HG02885 (cell line): Measurements from ENCODE around the gene GPS1.

Source experiments
- ATAC-seq: cut with Tn5 transposase; IDR thresholded peaks from one replicate; pipeline ENCODE4 v1.9.1; 2021; ENCODE audit warnings: mild to moderate bottlenecking; ENCODE audit not compliant: unreplicated experiment, poor library complexity

The GPS1 gene

GRCh38 chr17:82086941-82087906, 35.5 kb downstream of the GPS1 start:
- ATAC-seq: no peak

GRCh38 chr17:82087961-82088837, 36.5 kb downstream of the GPS1 start:
- ATAC-seq: no peak

DNA sequence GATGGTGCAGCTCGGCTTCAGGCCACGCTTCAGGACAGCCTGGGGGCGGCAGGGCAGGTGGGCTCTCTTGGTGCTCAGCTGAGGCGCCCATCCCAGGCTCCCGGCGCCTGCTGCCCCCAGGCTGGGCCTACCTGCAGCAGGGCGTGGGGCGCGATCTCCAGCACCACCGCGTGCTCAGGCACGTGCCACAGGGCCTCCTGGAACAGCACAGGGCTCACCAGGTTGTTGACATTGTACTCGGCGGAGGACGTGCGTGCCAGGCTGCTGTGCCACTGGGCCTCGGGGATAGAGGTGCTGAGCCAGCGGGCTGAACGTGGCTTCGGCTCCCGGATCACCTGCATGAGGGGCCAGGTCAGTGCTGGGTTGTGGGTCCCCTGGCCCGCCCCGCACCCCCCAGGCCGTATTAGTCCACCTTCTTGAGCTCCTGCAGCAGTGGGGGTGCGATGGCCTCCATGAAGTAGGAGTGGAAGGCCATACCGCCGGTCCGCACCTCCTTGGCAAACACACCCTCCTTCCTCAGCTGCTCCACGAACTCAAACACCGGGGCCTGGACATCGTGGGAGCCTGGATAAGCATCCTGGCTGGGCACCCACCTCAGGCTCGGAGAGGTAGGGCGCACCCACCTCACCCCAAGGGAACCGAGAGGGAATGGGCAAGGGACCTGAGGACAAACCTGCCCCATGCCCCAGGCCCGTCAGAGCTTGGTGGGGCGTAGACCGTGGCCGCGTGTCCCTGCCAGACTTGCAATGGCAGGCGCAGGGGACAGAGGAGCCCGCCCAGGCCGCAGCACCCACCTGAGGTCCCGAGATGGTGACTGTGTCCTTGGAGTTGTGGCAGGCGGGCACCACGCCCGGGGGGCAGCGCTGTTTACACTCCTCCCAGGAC, 37.4 kb downstream of the GPS1 start:
- no peak for ATAC-seq

DNA sequence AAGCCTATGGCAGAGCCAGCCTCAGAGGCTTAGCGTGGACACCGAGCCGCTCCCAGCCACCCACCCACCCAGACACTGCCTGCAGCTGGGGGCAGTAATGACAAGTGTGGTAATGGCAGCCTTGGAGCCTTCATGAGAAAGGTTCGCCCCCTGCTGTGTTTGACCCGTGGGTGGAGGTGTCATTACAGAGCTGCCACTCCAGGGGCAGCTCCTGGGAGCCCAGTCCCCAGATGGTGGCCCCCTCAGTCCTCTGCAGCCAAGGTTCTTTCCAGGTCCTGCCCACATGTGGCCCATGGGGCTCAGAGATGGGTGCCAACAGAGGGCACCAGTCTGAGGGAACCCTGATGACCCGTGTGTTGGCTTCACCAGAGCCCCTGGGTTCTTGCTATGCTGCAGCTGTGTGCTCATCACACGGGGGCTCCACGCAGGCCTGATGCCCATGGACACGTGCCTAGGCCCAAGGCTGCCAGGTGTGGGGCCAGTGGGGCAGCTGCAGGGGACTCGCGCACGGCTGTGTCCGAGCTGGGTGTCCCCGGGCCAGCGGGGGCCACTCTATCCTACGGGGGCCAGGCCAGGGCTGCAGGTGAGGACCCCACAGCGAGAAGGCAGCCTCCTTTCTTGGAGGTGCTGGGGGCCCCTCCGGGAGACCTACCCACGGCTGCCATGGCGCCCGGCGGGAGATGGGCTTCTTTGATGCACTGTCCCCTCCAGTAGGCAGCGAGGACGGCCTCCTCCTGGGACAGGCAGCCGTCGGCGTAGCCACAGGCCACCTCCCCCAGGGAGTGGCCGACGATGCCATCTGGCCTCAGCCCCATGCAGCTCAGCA, 38.2 kb downstream of the GPS1 start:
- ATAC-seq: no peak

- ATAC-seq: no peak
Observed at GRCh38 chr17:82090549-82091263, 39.0 kb downstream of the GPS1 start.

GRCh38 chr17:82091264-82092066, 39.8 kb downstream of the GPS1 start:
- ATAC-seq: no peak

- ATAC-seq: no peak
Observed at GRCh38 chr17:82092094-82092586, 40.4 kb downstream of the GPS1 start.

DNA sequence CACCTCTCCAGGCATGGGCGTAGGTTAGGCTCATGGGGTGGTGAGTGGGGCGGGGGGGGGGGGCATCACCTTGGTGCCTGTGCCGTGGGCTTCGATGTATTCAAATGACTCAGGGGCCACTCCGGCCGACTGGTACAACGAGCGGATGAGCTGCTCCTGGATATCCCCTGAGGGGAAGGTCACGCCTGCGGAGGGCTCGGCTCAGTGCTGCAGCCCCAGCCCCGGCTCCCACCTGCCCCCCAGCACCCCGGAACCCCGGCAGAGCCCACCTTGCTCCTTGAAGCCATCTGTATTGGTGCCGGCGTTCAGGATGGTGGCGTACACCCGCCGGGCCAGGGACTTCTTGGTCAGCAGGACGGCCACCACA, 40.9 kb downstream of the GPS1 start:
- no peak for ATAC-seq

- no peak for ATAC-seq
Observed at GRCh38 chr17:82092995-82093751, 41.5 kb downstream of the GPS1 start.

DNA sequence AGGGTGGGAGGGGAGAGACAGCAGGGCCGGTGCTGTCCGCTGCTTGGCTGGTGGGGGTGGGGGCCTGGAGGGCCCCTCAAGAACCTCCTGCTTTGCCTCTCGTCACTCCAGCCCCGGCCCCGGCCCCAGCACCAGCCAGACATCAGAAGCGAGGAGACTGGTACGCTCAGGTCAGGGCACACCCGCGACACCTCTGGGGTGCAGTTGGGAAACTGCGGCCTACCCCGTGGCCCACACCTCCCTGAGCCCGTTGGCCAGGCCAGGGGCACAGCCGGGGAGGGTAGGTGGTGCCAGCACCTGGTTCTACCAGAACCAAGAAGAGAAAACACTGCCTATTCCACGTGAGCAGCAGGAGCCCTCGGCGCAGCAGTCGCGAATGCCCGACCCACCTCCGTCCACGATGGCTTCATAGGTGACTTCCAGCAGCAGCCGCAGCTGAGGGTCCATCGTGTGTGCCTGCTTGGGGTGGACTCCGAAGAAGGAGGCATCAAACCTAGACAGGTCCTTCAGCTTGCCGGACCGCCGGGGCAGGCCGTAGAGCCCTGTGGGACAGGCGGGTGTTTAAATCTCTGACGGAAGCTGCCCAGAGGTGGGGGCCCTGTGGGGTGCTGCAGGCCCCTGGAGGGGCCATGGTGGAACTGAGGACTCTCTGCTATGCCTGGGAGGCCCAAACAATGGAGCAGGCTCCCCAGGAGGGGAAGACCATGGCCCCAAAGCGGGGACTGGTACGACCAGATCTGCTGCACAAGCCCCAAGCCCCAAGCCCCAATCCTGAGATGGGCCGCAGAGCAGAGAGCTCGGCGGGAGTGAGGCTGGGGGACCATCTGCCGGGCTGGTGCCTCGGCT, 43.5 kb downstream of the GPS1 start:
- no peak for ATAC-seq

GRCh38 chr17:82095777-82096708, 44.3 kb downstream of the GPS1 start:
- no peak for ATAC-seq

- no peak for ATAC-seq
Observed at GRCh38 chr17:82096709-82097183, 45.0 kb downstream of the GPS1 start.

- peak; percentile 3 for ATAC-seq
Observed at GRCh38 chr17:82097184-82097918, 45.7 kb downstream of the GPS1 start.

DNA sequence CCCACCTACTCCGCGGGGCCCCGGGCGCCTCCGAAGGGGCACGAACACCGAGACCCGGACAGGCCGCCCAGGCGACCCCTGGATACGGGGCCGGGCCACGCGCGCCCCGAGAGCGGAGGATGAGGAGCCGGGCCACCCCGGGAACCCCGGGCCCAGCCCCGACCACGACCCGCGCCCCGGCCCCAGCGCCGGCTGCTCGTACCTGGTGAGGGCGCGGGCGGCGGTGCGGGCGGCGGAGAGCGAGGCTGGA, 46.1 kb downstream of the GPS1 start:
- no peak for ATAC-seq
